DMS153 treated with DMSO at 0.1 percent for 48 hours (cell line): ENCODE data around the gene RHBDF2.

ENCODE experiments used
- DNase-seq: peaks from one replicate; lab custom pipeline; 2025; ENCODE audit not compliant: unreplicated experiment; lab: John Stamatoyannopoulos, UW

RHBDF2 gene

GRCh38 chr17:76441686-76442340 lies 59.4 kb downstream of the RHBDF2 start:
- DNase-seq: no peak

- DNase-seq: no peak
These were observed 60.4 kb downstream of the RHBDF2 start for GRCh38 chr17:76440751-76441362.

- DNase-seq: no peak
These were observed 61.8 kb downstream of the RHBDF2 start for GRCh38 chr17:76439314-76439928.

DNA sequence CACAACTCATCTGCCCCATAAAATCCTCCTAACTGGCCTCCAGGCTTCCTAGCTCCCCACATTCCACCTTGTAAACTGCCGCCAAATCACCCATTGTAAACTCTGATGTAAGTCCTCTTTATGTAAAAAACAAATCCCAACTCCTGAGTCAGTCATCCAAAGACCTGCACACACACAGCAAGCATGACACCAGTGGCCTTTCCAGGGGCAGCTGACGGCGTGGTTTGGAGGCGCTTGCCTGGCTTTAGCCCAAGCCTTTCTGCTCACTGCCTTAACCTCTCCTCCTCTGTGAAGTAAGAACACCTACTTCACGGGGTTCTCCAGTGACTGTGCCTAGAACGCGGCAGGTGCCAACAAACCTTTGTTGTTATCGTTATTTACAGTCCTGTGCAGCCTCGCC lies 62.3 kb downstream of the RHBDF2 start:
- DNase-seq: no peak

- DNase-seq: no peak
These were observed 63.5 kb downstream of the RHBDF2 start for GRCh38 chr17:76437467-76438402.

DNA sequence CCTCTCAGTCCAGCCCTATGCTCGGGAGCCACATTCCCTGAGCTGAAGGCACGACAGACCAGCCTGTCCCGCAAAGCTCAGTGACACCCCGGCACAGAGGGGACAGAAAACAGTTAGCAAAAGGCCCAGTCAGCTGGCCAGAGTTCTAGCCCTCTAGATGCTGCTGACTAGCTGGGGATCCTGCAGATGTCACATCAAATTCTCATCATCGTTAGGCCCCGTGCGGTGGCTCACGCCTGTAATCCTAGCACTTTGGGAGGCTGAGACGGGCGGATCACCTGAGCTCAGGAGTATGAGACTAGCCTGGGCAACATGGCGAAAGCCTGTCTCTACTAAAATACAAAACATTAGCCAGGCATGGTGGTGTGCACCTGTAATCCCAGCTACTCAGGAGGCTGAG lies 65.5 kb downstream of the RHBDF2 start:
- no peak for DNase-seq

- no peak for DNase-seq
These were observed 66.4 kb downstream of the RHBDF2 start for GRCh38 chr17:76434870-76435269.

DNA sequence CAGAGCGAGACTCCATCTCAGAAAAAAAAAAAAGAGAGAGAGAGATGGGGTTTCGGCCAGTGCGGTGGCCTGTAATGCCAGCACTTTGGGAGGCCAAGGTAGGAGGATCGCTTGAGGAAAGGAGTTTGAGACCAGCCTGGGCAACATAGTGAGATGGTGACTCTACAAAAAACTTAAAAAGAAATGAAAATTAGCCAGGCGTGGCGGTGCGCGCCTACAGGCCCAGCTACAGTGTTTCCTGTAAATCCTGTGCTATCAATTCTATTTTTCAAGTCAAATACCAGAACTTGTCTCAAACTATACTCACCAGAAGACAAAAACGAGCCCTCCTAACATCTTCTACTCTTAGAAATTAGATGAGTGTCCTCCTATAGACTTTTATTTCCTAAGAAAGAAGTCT lies 67.5 kb downstream of the RHBDF2 start:
- no peak for DNase-seq

GRCh38 chr17:76432712-76433336 lies 68.4 kb downstream of the RHBDF2 start:
- DNase-seq: no peak

DNA sequence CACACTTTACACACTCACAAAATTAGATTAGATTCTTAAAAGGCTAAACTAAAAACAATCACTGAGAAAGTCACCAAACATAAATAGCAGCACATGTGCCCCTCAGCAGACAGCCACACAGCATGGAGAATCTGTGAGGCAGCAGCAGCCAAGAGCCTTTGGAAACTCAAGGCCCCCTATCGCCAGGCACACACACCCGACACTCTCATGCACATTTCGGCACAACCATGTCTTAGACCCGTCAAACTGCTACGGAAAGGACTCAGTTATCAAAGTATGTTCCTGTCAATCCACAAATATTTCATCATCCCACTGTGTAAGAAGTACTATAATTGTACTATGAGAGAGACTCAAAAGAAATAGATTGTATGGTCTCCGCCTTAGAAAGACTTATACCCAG lies 69.2 kb downstream of the RHBDF2 start:
- no peak for DNase-seq

- DNase-seq: no peak
These were observed 69.7 kb downstream of the RHBDF2 start for GRCh38 chr17:76431509-76431908.

GRCh38 chr17:76428511-76428910 lies 72.7 kb downstream of the RHBDF2 start:
- DNase-seq: no peak

- DNase-seq: no peak
These were observed 73.6 kb downstream of the RHBDF2 start for GRCh38 chr17:76427501-76428231.

GRCh38 chr17:76426853-76427252 lies 74.4 kb downstream of the RHBDF2 start:
- no peak for DNase-seq

DNA sequence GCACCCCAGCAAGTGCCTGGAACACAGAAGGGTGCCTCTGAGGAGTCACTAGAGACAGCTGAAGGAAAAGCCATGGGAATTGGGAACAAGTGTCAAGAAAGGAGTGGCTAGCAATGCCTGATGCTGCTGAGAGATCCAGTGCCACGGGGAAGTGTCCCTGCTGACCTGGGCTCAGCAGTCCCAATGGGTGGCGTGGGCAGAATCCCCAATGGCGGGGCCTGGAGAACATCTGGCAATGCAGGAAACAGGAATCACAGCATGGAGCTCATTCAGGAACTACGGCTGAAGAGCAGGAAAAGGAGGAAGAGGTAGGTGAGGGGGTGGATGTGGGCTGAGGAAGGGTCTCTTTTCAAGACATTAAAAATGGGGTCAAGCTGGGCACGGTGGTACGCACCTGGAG lies 78.4 kb downstream of the RHBDF2 start:
- DNase-seq: no peak

DNA sequence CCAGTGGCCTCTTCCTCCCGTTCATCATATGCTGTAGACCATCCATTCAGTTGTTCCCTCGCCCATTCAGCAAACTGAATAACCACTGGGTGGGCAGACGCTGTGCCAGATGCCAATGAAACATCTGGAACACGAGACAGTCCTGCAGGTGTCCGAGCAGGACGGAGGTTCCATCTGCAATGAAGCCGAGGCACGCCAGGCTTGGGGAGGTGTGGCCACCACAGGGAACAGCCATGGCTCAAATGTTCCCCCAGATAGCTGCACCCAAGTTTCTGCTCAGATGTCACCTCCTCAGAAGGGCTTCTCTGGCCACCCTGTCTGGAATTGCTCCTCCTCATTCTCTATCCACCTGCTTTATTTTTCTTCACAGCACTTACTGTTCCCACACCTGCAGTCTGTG lies 78.8 kb downstream of the RHBDF2 start:
- DNase-seq: no peak

- no peak for DNase-seq
These were observed 80.2 kb downstream of the RHBDF2 start for GRCh38 chr17:76421044-76421407.
